Esophagus muscularis mucosa (tissue), 3 donors: ENCODE measurements around the gene NCOR2.

Source experiments
- POLR2A ChIP-seq: fragments of 450-650 bp; IDR thresholded peaks from one replicate; pipeline ENCODE4 v1.6.1; 2017; ENCODE audit warnings: antibody characterized with exemption, moderate library complexity, mild to moderate bottlenecking, low read depth
- TF ChIP-seq, protein P1 (sequence below), 3 experiments: fragments of 200-600 bp in 2 of 3; fragments of 450-650 bp in 1 of 3; sonication (generic) in 2 of 3; IDR thresholded peaks; one replicate each; pipeline ENCODE4 v1.5.1; 2017 to 2019; ENCODE audit warnings: antibody characterized with exemption in 3 of 3, mild to moderate bottlenecking in 2 of 3, moderate library complexity in 1 of 3

DNA sequence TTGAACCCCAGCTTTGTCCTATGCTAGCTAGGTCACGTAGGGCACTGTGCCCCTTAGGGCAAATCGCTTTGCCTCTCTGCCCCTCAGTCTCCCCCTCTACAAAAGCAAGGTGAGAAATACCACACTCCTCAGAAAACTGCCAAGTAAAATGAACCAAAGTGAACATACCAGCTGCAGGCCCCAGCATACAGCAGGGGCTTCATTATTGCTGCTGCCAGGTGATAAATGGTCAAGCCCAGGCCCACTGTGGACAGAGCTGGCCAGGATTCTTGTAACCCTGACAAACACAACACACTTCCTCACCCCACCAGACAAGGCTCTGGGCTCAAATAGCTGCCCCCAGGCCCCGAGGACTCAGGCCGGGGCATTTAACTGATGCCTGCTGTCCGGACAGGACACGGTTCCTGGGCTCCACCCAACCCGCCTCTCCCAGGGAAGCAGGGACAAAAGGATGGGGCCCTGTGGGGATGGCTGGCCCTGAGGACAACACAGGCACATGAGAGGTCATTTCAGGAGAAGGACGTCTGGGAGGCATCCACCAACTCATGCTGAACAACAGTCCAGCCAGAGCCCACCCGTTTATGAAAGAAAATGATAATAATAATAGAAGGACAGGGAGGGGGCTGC lies 36.7 kb downstream of the NCOR2 start:
- TF ChIP-seq, protein P1, sequence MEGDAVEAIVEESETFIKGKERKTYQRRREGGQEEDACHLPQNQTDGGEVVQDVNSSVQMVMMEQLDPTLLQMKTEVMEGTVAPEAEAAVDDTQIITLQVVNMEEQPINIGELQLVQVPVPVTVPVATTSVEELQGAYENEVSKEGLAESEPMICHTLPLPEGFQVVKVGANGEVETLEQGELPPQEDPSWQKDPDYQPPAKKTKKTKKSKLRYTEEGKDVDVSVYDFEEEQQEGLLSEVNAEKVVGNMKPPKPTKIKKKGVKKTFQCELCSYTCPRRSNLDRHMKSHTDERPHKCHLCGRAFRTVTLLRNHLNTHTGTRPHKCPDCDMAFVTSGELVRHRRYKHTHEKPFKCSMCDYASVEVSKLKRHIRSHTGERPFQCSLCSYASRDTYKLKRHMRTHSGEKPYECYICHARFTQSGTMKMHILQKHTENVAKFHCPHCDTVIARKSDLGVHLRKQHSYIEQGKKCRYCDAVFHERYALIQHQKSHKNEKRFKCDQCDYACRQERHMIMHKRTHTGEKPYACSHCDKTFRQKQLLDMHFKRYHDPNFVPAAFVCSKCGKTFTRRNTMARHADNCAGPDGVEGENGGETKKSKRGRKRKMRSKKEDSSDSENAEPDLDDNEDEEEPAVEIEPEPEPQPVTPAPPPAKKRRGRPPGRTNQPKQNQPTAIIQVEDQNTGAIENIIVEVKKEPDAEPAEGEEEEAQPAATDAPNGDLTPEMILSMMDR (IDR thresholded peaks at IDR 0.05): no peak
- no peak for TF ChIP-seq POLR2A
